Kidney (tissue), 14 donors: ENCODE data around the gene HNF4A. TPM values are rescaled to one million over a fixed set of nuclear protein-coding genes. Genes with fewer than 3 reads are reported as not detected.
A peak's percentile ranks its signal among the peaks of the same experiment; 100 is the strongest.

Experiments used
- DNase-seq, 5 donors: peaks; one replicate each; pipeline ENCODE4 v3.0.0-alpha.2; 2013 to 2020
- FAIRE-seq: peaks from 2 replicates; lab custom pipeline; 2012; peaks lifted over from hg19 to GRCh38; lab: Jason Lieb, UNC
- H3K27ac ChIP-seq, 2 donors: one replicate each; pipeline ENCODE4 v1.7.0; 2013; ENCODE audit warnings: low read depth in 2 of 2, low read length in 2 of 2, inconsistent platforms in 1 of 2
- H3K27me3 ChIP-seq: one replicate; pipeline ENCODE4 v1.7.1; 2013; ENCODE audit warnings: low read length, inconsistent platforms; ENCODE audit not compliant: control insufficient read depth, insufficient read depth
- H3K36me3 ChIP-seq, 3 donors: one replicate each; pipeline versions ENCODE4 v1.7.0 to v1.7.1; 2013; ENCODE audit warnings: low read length in 3 of 3, control low read depth in 1 of 3, inconsistent platforms in 1 of 3; ENCODE audit not compliant: insufficient read depth in 3 of 3, control insufficient read depth in 2 of 3
- H3K4me1 ChIP-seq, 3 donors: one replicate each; pipeline versions ENCODE4 v1.7.0 to v1.7.1; 2013; ENCODE audit warnings: low read length in 3 of 3, inconsistent platforms in 1 of 3, low read depth in 1 of 3; ENCODE audit not compliant: control insufficient read depth in 2 of 3, insufficient read depth in 2 of 3
- H3K4me3 ChIP-seq, 3 donors: one replicate each; pipeline versions ENCODE4 v1.7.0 to v1.8.1; 2013; ENCODE audit warnings: low read length in 3 of 3, control low read depth in 1 of 3, inconsistent platforms in 1 of 3
- H3K9ac ChIP-seq, 3 donors: one replicate each; pipeline versions ENCODE4 v1.7.0 to v1.7.1; 2013; ENCODE audit warnings: low read length in 3 of 3, control low read depth in 1 of 3, inconsistent platforms in 1 of 3
- H3K9me3 ChIP-seq, 3 donors: one replicate each; pipeline versions ENCODE4 v1.7.0 to v1.7.1; 2013; ENCODE audit warnings: low read length in 3 of 3, control low read depth in 1 of 3, inconsistent platforms in 1 of 3; ENCODE audit not compliant: control insufficient read depth in 2 of 3, insufficient read depth in 1 of 3
- intact Hi-C: fragments of 100-400 bp; cut with DNase I; formaldehyde crosslinking; loops from one replicate; pipeline ENCODE4 v1.11.1; 2022
- polyA plus RNA-seq: library from polyadenylated mRNA; stranded (reverse); fragments of 350-450 nt; fragmentation: Illumina TruSeq; extraction: RNeasy Lipid Tissue Mini Kit (QIAGEN cat#74804); gene quantifications from one replicate; pipeline ENCODE4 v1.2.3, GENCODE V29; 2014; ENCODE audit warnings: low read depth, low replicate concordance; ENCODE audit not compliant: insufficient read depth
- total RNA-seq: library from RNA; stranded (reverse); fragmentation: NEBNext Ultra II Directional; extraction: Animal tissue kit (Norgen Biotek cat#: 25700); gene quantifications from one replicate; pipeline ENCODE4 v1.2.1, GENCODE V29; 2021
- TF ChIP-seq, protein P1 (sequence below): IDR thresholded peaks from 3 replicates; pipeline ENCODE4 v1.5.1; 2012; ENCODE audit warnings: mild to moderate bottlenecking, moderate library complexity, borderline replicate concordance; ENCODE audit not compliant: insufficient read depth; ENCODE audit errors: extremely low read depth
- donor health status: control.
- donor health status: control.
- donor health status: control.
- donor health status: control.
- donor health status: control.
- donor health status: DM: yes; HTN: yes; CAD: no.
- donor health status: Normal renal cell carcinoma (clear cell type).

The HNF4A gene
- total and polyA plus RNA-seq, 2 donors from 2014 or later, result 26.0 to 42.1 TPM

DNA sequence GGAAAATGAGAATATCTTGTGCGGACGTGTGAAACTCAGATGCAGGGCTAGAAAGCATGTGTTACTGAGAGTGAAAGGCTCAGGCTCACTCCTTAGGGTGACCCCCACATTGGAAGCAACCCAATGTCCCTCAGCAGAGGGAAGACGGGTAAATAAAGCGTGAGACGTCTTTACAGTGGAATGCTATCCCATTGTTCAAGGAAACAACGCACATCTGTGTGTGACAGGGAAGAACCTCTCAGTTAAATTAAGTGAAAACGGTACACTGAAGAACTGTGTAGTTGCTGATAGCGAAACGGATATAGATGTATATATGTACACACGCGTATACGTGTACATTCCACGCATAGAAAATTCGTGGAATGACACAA, 839 bp downstream of the HNF4A start:
- FAIRE-seq (no peak), DNase-seq (no peak)
- Histone ChIP-seq H3K4me1 (peaks cover 0 to 6% (median 5%) of the 10 kb centered on the region in 3 donors), H3K9ac (no peak overlapping the region), H3K4me3 (no peak overlapping the region), H3K9me3 (no peaks in the 10 kb centered on the region), H3K27me3 (no peaks in the 10 kb centered on the region), H3K36me3 (peaks cover 0 to 3% (median 0%) of the 10 kb centered on the region in 3 donors), H3K27ac (no peak overlapping the region)
- intact Hi-C loops, result no loop called here
- TF ChIP-seq, protein P1, sequence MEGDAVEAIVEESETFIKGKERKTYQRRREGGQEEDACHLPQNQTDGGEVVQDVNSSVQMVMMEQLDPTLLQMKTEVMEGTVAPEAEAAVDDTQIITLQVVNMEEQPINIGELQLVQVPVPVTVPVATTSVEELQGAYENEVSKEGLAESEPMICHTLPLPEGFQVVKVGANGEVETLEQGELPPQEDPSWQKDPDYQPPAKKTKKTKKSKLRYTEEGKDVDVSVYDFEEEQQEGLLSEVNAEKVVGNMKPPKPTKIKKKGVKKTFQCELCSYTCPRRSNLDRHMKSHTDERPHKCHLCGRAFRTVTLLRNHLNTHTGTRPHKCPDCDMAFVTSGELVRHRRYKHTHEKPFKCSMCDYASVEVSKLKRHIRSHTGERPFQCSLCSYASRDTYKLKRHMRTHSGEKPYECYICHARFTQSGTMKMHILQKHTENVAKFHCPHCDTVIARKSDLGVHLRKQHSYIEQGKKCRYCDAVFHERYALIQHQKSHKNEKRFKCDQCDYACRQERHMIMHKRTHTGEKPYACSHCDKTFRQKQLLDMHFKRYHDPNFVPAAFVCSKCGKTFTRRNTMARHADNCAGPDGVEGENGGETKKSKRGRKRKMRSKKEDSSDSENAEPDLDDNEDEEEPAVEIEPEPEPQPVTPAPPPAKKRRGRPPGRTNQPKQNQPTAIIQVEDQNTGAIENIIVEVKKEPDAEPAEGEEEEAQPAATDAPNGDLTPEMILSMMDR, result no peak

DNA sequence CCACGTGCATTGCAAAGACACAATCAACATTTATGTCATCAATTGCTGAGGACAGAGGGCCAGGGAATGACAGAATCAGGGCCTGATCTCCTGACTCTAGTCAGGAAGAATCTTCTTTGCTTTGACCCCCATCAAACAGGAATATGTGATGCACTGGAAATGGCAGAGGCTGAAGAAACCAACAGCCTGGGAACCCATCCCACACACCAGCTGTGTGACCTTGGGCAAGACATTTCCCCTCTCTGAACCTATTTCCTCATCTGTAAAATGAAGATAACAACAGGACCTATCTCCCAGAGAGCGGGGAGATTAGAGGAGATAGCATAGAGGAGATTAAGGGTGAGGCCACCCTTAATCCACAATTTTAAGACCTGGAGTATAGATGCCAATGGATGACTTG, 1.5 kb downstream of the HNF4A start:
- TF ChIP-seq, protein P1, result no peak
- Histone ChIP-seq H3K4me1 (peaks cover 0 to 6% (median 5%) of the 10 kb centered on the region in 3 donors), H3K27me3 (no peaks in the 10 kb centered on the region), H3K9me3 (no peaks in the 10 kb centered on the region), H3K9ac (no peak overlapping the region), H3K4me3 (no peak overlapping the region), H3K27ac (no peak overlapping the region), H3K36me3 (peaks cover 0 to 3% (median 0%) of the 10 kb centered on the region in 3 donors)
- intact Hi-C loops, result no loop called here
- DNase-seq (no peak), FAIRE-seq (no peak)

DNA sequence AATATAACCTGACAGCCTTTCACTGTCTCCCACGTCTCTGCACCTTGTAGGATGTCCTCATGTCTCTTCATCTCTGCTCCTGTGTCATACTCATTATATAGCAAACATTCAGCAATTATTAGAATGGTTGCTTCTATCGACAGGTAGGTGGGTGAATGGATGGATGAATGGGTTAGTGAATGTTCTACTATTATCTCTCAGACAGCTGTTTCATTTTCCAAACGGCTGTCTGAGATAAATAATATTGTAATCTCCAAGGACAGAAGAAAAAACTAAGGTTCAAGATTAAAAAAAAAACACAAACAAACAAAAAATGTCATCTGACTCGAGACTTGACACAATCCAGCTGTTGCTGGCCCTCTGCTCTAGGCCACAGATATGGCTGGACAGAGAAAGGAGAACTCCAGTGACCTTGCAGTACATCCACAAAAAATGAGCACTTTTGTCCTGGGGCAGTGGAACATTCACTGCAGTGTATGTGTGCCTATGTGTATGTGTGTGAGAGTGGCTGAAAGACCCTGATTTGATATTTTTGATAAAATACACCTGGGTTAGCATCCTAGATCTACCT, 2.1 kb downstream of the HNF4A start:
- Histone ChIP-seq H3K27me3 (no peaks in the 10 kb centered on the region), H3K9me3 (no peaks in the 10 kb centered on the region), H3K36me3 (peaks cover 0 to 3% (median 0%) of the 10 kb centered on the region in 3 donors), H3K4me3 (no peak overlapping the region), H3K9ac (no peak overlapping the region), H3K27ac (no peak overlapping the region), H3K4me1 (peaks cover 0 to 6% (median 5%) of the 10 kb centered on the region in 3 donors)
- FAIRE-seq, result no peak
- peak in 3 of 5 donors; percentile 19 to 73 (median 31) for DNase-seq
- TF ChIP-seq, protein P1, result no peak
- intact Hi-C loops, result no loop called here
